ENCODE data around the gene MTMR12. TPM values are rescaled to one million over a fixed set of nuclear protein-coding genes. Genes with fewer than 3 reads are reported as not detected.
"Not testable (repeated sequence)": the region's sequence is repeated elsewhere in the genome, so short reads cannot be mapped to it uniquely, and the experiment has no call there.

MTMR12 gene
- total RNA-seq, 1 donor from 2014 or later: 28.0 TPM

- H3K27me3 ChIP-seq (ENCODE audit: control insufficient read depth, insufficient read depth, low read length): no peaks in the 10 kb centered on the region
- no peak overlapping the region for H3K4me3 ChIP-seq (ENCODE audit: low read depth, low read length)
- no peak for TF ChIP-seq CTCF (IDR thresholded peaks at IDR 0.05; ENCODE audit: insufficient read depth, low read length, poor library complexity, severe bottlenecking)
- H3K36me3 ChIP-seq (ENCODE audit: control insufficient read depth, insufficient read depth, low read length): no peaks in the 10 kb centered on the region
- no peak for DNase-seq (ENCODE audit: low read depth)
These were observed 9.6 kb downstream of the MTMR12 start for GRCh38 chr5:32302835-32303754.

GRCh38 chr5:32301891-32302290, 10.8 kb downstream of the MTMR12 start:
- Histone ChIP-seq H3K36me3 (ENCODE audit: control insufficient read depth, insufficient read depth, low read length) (no peaks in the 10 kb centered on the region), H3K4me3 (ENCODE audit: low read depth, low read length) (no peak overlapping the region), H3K27me3 (ENCODE audit: control insufficient read depth, insufficient read depth, low read length) (no peaks in the 10 kb centered on the region)
- TF ChIP-seq CTCF (IDR thresholded peaks at IDR 0.05; ENCODE audit: insufficient read depth, low read length, poor library complexity, severe bottlenecking): no peak
- DNase-seq (ENCODE audit: low read depth): no peak

- no peak for DNase-seq (ENCODE audit: low read depth)
- Histone ChIP-seq H3K27me3 (ENCODE audit: control insufficient read depth, insufficient read depth, low read length) (no peaks in the 10 kb centered on the region), H3K36me3 (ENCODE audit: control insufficient read depth, insufficient read depth, low read length) (no peaks in the 10 kb centered on the region), H3K4me3 (ENCODE audit: low read depth, low read length) (no peak overlapping the region)
- no peak for TF ChIP-seq CTCF (IDR thresholded peaks at IDR 0.05; ENCODE audit: insufficient read depth, low read length, poor library complexity, severe bottlenecking)
These were observed 13.6 kb downstream of the MTMR12 start for GRCh38 chr5:32299059-32299677.

GRCh38 chr5:32298059-32298415, 14.7 kb downstream of the MTMR12 start:
- no peak overlapping the region for H3K4me3 ChIP-seq (ENCODE audit: low read depth, low read length)
- TF ChIP-seq CTCF (IDR thresholded peaks at IDR 0.05; ENCODE audit: insufficient read depth, low read length, poor library complexity, severe bottlenecking): no peak
- H3K36me3 ChIP-seq (ENCODE audit: control insufficient read depth, insufficient read depth, low read length): no peaks in the 10 kb centered on the region
- no peaks in the 10 kb centered on the region for H3K27me3 ChIP-seq (ENCODE audit: control insufficient read depth, insufficient read depth, low read length)
- no peak for DNase-seq (ENCODE audit: low read depth)

GRCh38 chr5:32297181-32298058, 15.3 kb downstream of the MTMR12 start:
- DNase-seq (ENCODE audit: low read depth): no peak
- H3K4me3 ChIP-seq (ENCODE audit: low read depth, low read length): no peak overlapping the region
- no peak for TF ChIP-seq CTCF (IDR thresholded peaks at IDR 0.05; ENCODE audit: insufficient read depth, low read length, poor library complexity, severe bottlenecking)

GRCh38 chr5:32295966-32296772, 16.6 kb downstream of the MTMR12 start:
- not testable (repeated sequence) for DNase-seq (ENCODE audit: low read depth); H3K4me3 ChIP-seq (ENCODE audit: low read depth, low read length); H3K27me3 ChIP-seq (ENCODE audit: control insufficient read depth, insufficient read depth, low read length); H3K36me3 ChIP-seq (ENCODE audit: control insufficient read depth, insufficient read depth, low read length)

More at GRCh38 chr5:32297181-32298058, 15.3 kb downstream of the MTMR12 start:
- Histone ChIP-seq H3K36me3 (ENCODE audit: control insufficient read depth, insufficient read depth, low read length) (no peaks in the 10 kb centered on the region), H3K27me3 (ENCODE audit: control insufficient read depth, insufficient read depth, low read length) (no peaks in the 10 kb centered on the region)

All from kidney epithelial cell (primary cell).